IMR-90 (cell line): ENCODE measurements around the gene OR5B17. TPM values are rescaled to one million over a fixed set of nuclear protein-coding genes. Genes with fewer than 3 reads are reported as not detected.

Experiments used
- ATAC-seq: fragments of 200-7000 bp; cut with Tn5 transposase; 2 replicates; pipeline ENCODE4 v1.9.1; 2020; ENCODE audit warnings: low read depth, mild to moderate bottlenecking, moderate library complexity
- BruUV-seq: library from RNA; stranded (reverse); fragments of 400-500 nt; replicated peaks from 2 replicates; lab custom pipeline; 2021; lab: Mats Ljungman, UMichigan
- CTCF ChIA-PET: fragments of 300-600 bp; formaldehyde crosslinking; extraction: SDS; loops from one replicate; lab custom pipeline; 2021; ENCODE audit warnings: antibody characterized with exemption; lab: Yijun Ruan, JAX
- POLR2A ChIA-PET: fragments of 300-600 bp; sonication (Branson Sonifier 250); formaldehyde crosslinking; loops from one replicate; lab custom pipeline; 2022; ENCODE audit warnings: antibody characterized with exemption; ENCODE audit not compliant: unreplicated experiment; lab: Charles Lee
- DNase-seq: peaks from one replicate; pipeline ENCODE4 v3.0.0; 2013
- H2AFZ ChIP-seq: replicated peaks from 2 replicates; pipeline ENCODE3; 2013; ENCODE audit warnings: low read length, mild to moderate bottlenecking; ENCODE audit not compliant: poor library complexity
- H2AK5ac ChIP-seq: 2 replicates; pipeline ENCODE4 v1.6.1; 2013; ENCODE audit warnings: low read depth, low read length, inconsistent platforms
- H2AK9ac ChIP-seq: replicated peaks from 2 replicates; pipeline ENCODE3; 2013; ENCODE audit warnings: mild to moderate bottlenecking, low read depth, low read length, moderate library complexity; ENCODE audit not compliant: poor library complexity
- H2BK120ac ChIP-seq: 2 replicates; pipeline ENCODE4 v1.6.1; 2013; ENCODE audit warnings: low read depth, low read length, inconsistent platforms
- H2BK15ac ChIP-seq: 3 replicates; pipeline ENCODE4 v1.6.1; 2013; ENCODE audit warnings: low read depth, low read length, inconsistent platforms
- H2BK20ac ChIP-seq: 2 replicates; pipeline ENCODE4 v1.6.1; 2013; ENCODE audit warnings: low read depth, mild to moderate bottlenecking, inconsistent platforms, low read length, moderate library complexity
- H2BK5ac ChIP-seq: 2 replicates; pipeline ENCODE4 v1.6.1; 2013; ENCODE audit warnings: mild to moderate bottlenecking, low read depth, low read length, inconsistent platforms; ENCODE audit not compliant: poor library complexity, severe bottlenecking
- H3K14ac ChIP-seq: replicated peaks from 2 replicates; pipeline ENCODE4 v1.6.1; 2013; ENCODE audit warnings: low read depth, low read length, inconsistent platforms
- H3K18ac ChIP-seq: 2 replicates; pipeline ENCODE4 v1.6.1; 2013; ENCODE audit warnings: low read depth, low read length, control low read depth
- H3K23ac ChIP-seq: 2 replicates; pipeline ENCODE4 v1.6.1; 2013; ENCODE audit warnings: low read depth, low read length, inconsistent platforms
- H3K27ac ChIP-seq: 2 replicates; pipeline ENCODE4 v1.5.1; 2013; ENCODE audit warnings: mild to moderate bottlenecking, control low read depth, low read length; ENCODE audit not compliant: insufficient read depth
- H3K27me3 ChIP-seq: 2 replicates; pipeline ENCODE4 v1.6.1; 2013; ENCODE audit warnings: low read length; ENCODE audit not compliant: control insufficient read depth, insufficient read depth
- H3K36me3 ChIP-seq: 2 replicates; pipeline ENCODE4 v1.6.1; 2013; ENCODE audit warnings: low read length, mixed read lengths; ENCODE audit not compliant: control insufficient read depth, insufficient read depth
- H3K4ac ChIP-seq: 2 replicates; pipeline ENCODE4 v1.6.1; 2013; ENCODE audit warnings: low read depth, low read length, inconsistent platforms
- H3K4me1 ChIP-seq: 2 replicates; pipeline ENCODE4 v1.6.1; 2013; ENCODE audit warnings: low read length, mixed read lengths; ENCODE audit not compliant: control insufficient read depth, insufficient read depth
- H3K4me2 ChIP-seq: 2 replicates; pipeline ENCODE4 v1.6.1; 2013; ENCODE audit warnings: low read depth, mild to moderate bottlenecking, control low read depth, low read length, moderate library complexity
- H3K4me3 ChIP-seq: 2 replicates; pipeline ENCODE4 v1.5.1; 2013; ENCODE audit warnings: low read depth, mild to moderate bottlenecking, control low read depth, low read length, moderate library complexity; ENCODE audit not compliant: insufficient read depth
- H3K56ac ChIP-seq: 2 replicates; pipeline ENCODE4 v1.6.1; 2013; ENCODE audit warnings: low read length, inconsistent platforms; ENCODE audit not compliant: insufficient read depth; ENCODE audit errors: extremely low read depth
- H3K79me1 ChIP-seq, 2 experiments: 2 replicates each; pipeline ENCODE4 v1.6.1; 2013; ENCODE audit warnings: low read length in 2 of 2, inconsistent platforms in 1 of 2, low read depth in 1 of 2
- H3K9ac ChIP-seq: 2 replicates; pipeline ENCODE4 v1.6.1; 2013; ENCODE audit warnings: low read depth, low read length, control low read depth
- H3K9me1 ChIP-seq: 2 replicates; pipeline ENCODE4 v1.6.1; 2013; ENCODE audit warnings: low read length, inconsistent platforms; ENCODE audit not compliant: insufficient read depth
- H3K9me3 ChIP-seq: 2 replicates; pipeline ENCODE4 v1.6.1; 2013; ENCODE audit warnings: low read length; ENCODE audit not compliant: control insufficient read depth, insufficient read depth
- H4K20me1 ChIP-seq: 2 replicates; pipeline ENCODE4 v1.6.1; 2013; ENCODE audit warnings: low read length, inconsistent platforms; ENCODE audit not compliant: insufficient read depth
- H4K5ac ChIP-seq: 2 replicates; pipeline ENCODE4 v1.6.1; 2013; ENCODE audit warnings: mild to moderate bottlenecking, low read depth, low read length, control low read depth
- H4K8ac ChIP-seq, 2 experiments: 2 replicates each; pipeline ENCODE4 v1.6.1; 2013; ENCODE audit warnings: low read depth in 2 of 2, low read length in 2 of 2, control low read depth in 1 of 2, inconsistent platforms in 1 of 2
- H4K91ac ChIP-seq: 2 replicates; pipeline ENCODE4 v1.6.1; 2013; ENCODE audit warnings: low read depth, low read length, inconsistent platforms; ENCODE audit not compliant: insufficient read depth
- CEBPB ChIP-seq: IDR thresholded peaks from 2 replicates; pipeline ENCODE4 v1.6.1; 2012; ENCODE audit warnings: low read depth, low read length, improper control_type of control experiment
- CHD1 ChIP-seq: IDR thresholded peaks from 2 replicates; pipeline ENCODE4 v1.6.1; 2012; ENCODE audit warnings: low read depth, low read length, improper control_type of control experiment
- FOS ChIP-seq: fragments of 150-350 bp; IDR thresholded peaks from 2 replicates; pipeline ENCODE4 v1.6.1; 2016; ENCODE audit warnings: low read depth, low read length
- MAFK ChIP-seq: IDR thresholded peaks from 2 replicates; pipeline ENCODE4 v1.6.1; 2012; ENCODE audit warnings: low read depth, low read length, improper control_type of control experiment
- MAZ ChIP-seq: IDR thresholded peaks from 2 replicates; pipeline ENCODE4 v1.6.1; 2012; ENCODE audit warnings: low read depth, mild to moderate bottlenecking, low read length, improper control_type of control experiment, moderate library complexity, borderline replicate concordance
- MXI1 ChIP-seq: IDR thresholded peaks from 2 replicates; pipeline ENCODE4 v1.6.1; 2012; ENCODE audit warnings: low read depth, mild to moderate bottlenecking, low read length, moderate library complexity, borderline replicate concordance
- NFE2L2 ChIP-seq: fragments of 150-350 bp; IDR thresholded peaks from 2 replicates; pipeline ENCODE4 v1.6.1; 2016; ENCODE audit warnings: low read depth, mild to moderate bottlenecking, low read length
- RAD21 ChIP-seq: IDR thresholded peaks from 2 replicates; pipeline ENCODE4 v1.6.1; 2012; ENCODE audit warnings: low read length, improper control_type of control experiment
- SMC3 ChIP-seq: fragments of 150-350 bp; IDR thresholded peaks from 2 replicates; pipeline ENCODE4 v1.6.1; 2016; ENCODE audit warnings: low read depth, mild to moderate bottlenecking, antibody characterized with exemption, low read length, moderate library complexity
- WGBS, 2 experiments: methylation state at CpG; one replicate each; pipeline versions ENCODE4 v1.1.5 to v1.1.7; 2013; ENCODE audit warnings: missing lambda C conversion rate in 2 of 2; ENCODE audit not compliant: insufficient read length in 1 of 2; ENCODE audit errors: extremely low coverage in 2 of 2; 5-methylcytosine and 5-hydroxymethylcytosine counted together
- dilution Hi-C: fragments of 300-500 bp; cut with HindIII; formaldehyde crosslinking; loops from one replicate; pipeline ENCODE4 v1.14.3; 2018; ENCODE audit warnings: low sequenced_read_pairs; ENCODE audit not compliant: unreplicated experiment
- in situ Hi-C: fragments of 300-500 bp; cut with MboI; formaldehyde crosslinking; loops from 3 replicates; pipeline ENCODE4 v1.14.3; 2019; ENCODE audit warnings: low sequenced_read_pairs, inconsistent platforms, mixed read lengths
- intact Hi-C: fragments of 100-400 bp; cut with micrococcal nuclease; formaldehyde crosslinking; loops from 2 replicates; pipeline ENCODE4 v1.10.0; 2022
- polyA plus RNA-seq, 3 experiments: library from polyadenylated mRNA; depleted of rRNA; stranded (reverse); fragments of >200 nt; gene quantifications; 2 replicates each; pipeline ENCODE4 v1.2.3, GENCODE V29; 2012; ENCODE audit warnings: low replicate concordance in 1 of 3
- total RNA-seq: library from RNA; depleted of rRNA; stranded (reverse); fragments of >200 nt; gene quantifications from 2 replicates; pipeline ENCODE4 v1.2.3, GENCODE V29; 2012

OR5B17 gene
- total and polyA plus RNA-seq, 2 of the 4 experiments (the other 2 are of a cell fraction): not detected

GRCh38 chr11:58345204-58345603, 13.7 kb downstream of the OR5B17 start:
- ATAC-seq: no peak

More at GRCh38 chr11:58345204-58345603, 13.7 kb downstream of the OR5B17 start:
- Histone ChIP-seq H3K14ac (no peak overlapping the region), H3K23ac (no peak overlapping the region), H4K5ac (no peak overlapping the region), H3K4me1 (no peaks in the 10 kb centered on the region), H3K9me3 (no peaks in the 10 kb centered on the region), H3K27ac (no peak overlapping the region), H2AK5ac (peak overlapping the region; percentile 51; the same call in 1 of the 2 replicates), H4K91ac (no peak overlapping the region), H3K18ac (no peak overlapping the region), H3K4ac (peak overlapping the region; percentile 0; the same call in 1 of the 2 replicates), H2BK5ac (no peak overlapping the region), H4K8ac (no peak overlapping the region), H3K36me3 (no peaks in the 10 kb centered on the region), H2BK20ac (no peak overlapping the region), H2AK9ac (no peak overlapping the region), H2BK120ac (peak overlapping the region; percentile 4; the same call in 1 of the 2 replicates), H3K4me2 (no peak overlapping the region), H2BK15ac (no peak overlapping the region), H3K27me3 (no peaks in the 10 kb centered on the region), H4K20me1 (no peaks in the 10 kb centered on the region), H3K9ac (no peak overlapping the region), H3K9me1 (no peaks in the 10 kb centered on the region), H3K56ac (no peak overlapping the region), H3K4me3 (no peak overlapping the region), H3K79me1 (no peaks in the 10 kb centered on the region), H2AFZ (no peak overlapping the region)
- ChIA-PET CTCF (no interaction called here), POLR2A (no interaction called here)
- dilution Hi-C loops: no loop called here
- in situ Hi-C loops: no loop called here
- intact Hi-C loops: no loop called here
- no peak for TF ChIP-seq RAD21
- TF ChIP-seq MXI1: no peak
- TF ChIP-seq MAZ: no peak
- TF ChIP-seq CHD1: no peak
- TF ChIP-seq SMC3: no peak
- TF ChIP-seq CEBPB: no peak
- TF ChIP-seq MAFK: no peak
- TF ChIP-seq NFE2L2: no peak
- no peak for TF ChIP-seq FOS
- DNase-seq: no peak
- WGBS, 2 experiments: no CpG with 5 or more reads among the region's 2 CpGs
- BruUV-seq: no TSS peak
